ENCODE measurements around the gene URM1.

- no peak for TF ChIP-seq REST (IDR thresholded peaks at IDR 0.05; ENCODE audit: insufficient read depth in 1 of 2, low read depth in 2 of 2, low read length in 2 of 2)
- no peak for TF ChIP-seq POLR2AphosphoS5 (IDR thresholded peaks at IDR 0.05; ENCODE audit: low read depth, low read length)
- no peak for TF ChIP-seq TAF1 (IDR thresholded peaks at IDR 0.05; ENCODE audit: borderline replicate concordance, insufficient read depth, low read length)
- TF ChIP-seq SIN3A (IDR thresholded peaks at IDR 0.05; ENCODE audit: borderline replicate concordance, insufficient read depth, low read length), result no peak
Measured at GRCh38 chr9:128361296-128361985, 9.7 kb upstream of the URM1 start.

All from PFSK-1 (cell line).